IPS DF 4.7 (cell line): ENCODE data around the gene KIF4A.
"Not testable (repeated sequence)": the region's sequence is repeated elsewhere in the genome, so short reads cannot be mapped to it uniquely, and the experiment has no call there.

Source experiments
- DNase-seq: peaks from one replicate; pipeline ENCODE4 v3.0.0-alpha.2; 2013; ENCODE audit warnings: low spot score; ENCODE audit errors: extremely low read depth

The KIF4A gene

GRCh38 chrX:70398899-70399298 lies 109.0 kb downstream of the KIF4A start:
- DNase-seq = no peak

- DNase-seq = not testable (repeated sequence)
These were observed 110.3 kb downstream of the KIF4A start for GRCh38 chrX:70400181-70400580.

- DNase-seq = no peak
These were observed 112.8 kb downstream of the KIF4A start for GRCh38 chrX:70402721-70403120.

GRCh38 chrX:70405003-70405402 lies 115.1 kb downstream of the KIF4A start:
- DNase-seq = no peak

GRCh38 chrX:70410921-70411320 lies 121.0 kb downstream of the KIF4A start:
- no peak for DNase-seq

- no peak for DNase-seq
These were observed 121.6 kb downstream of the KIF4A start for GRCh38 chrX:70411475-70411874.

GRCh38 chrX:70421618-70422017 lies 131.7 kb downstream of the KIF4A start:
- DNase-seq = no peak

GRCh38 chrX:70422851-70423341 lies 133.0 kb downstream of the KIF4A start, which contains the start of gene GDPD2:
Gene GDPD2 (plus strand): TSS chrX:70423314. CDS start chrX:70424985, 1,671 bp downstream.
- no peak for DNase-seq

- no peak for DNase-seq
These were observed 134.2 kb downstream of the KIF4A start for GRCh38 chrX:70423936-70424675.

- DNase-seq = no peak
These were observed 134.9 kb downstream of the KIF4A start for GRCh38 chrX:70424801-70425200.

- DNase-seq = no peak
These were observed 136.7 kb downstream of the KIF4A start for GRCh38 chrX:70426286-70427278.

GRCh38 chrX:70427365-70427764 lies 137.5 kb downstream of the KIF4A start:
- no peak for DNase-seq

- DNase-seq = no peak
These were observed 139.9 kb downstream of the KIF4A start for GRCh38 chrX:70429759-70430158.

- DNase-seq = no peak
These were observed 143.3 kb downstream of the KIF4A start for GRCh38 chrX:70432936-70433847.

GRCh38 chrX:70433848-70434351 lies 144.0 kb downstream of the KIF4A start:
- no peak for DNase-seq

- DNase-seq = no peak
These were observed 144.5 kb downstream of the KIF4A start for GRCh38 chrX:70434352-70434866.

- no peak for DNase-seq
These were observed 145.1 kb downstream of the KIF4A start for GRCh38 chrX:70434914-70435586.

- no peak for DNase-seq
These were observed 146.4 kb downstream of the KIF4A start for GRCh38 chrX:70436343-70436742.

- DNase-seq = no peak
These were observed 147.1 kb downstream of the KIF4A start for GRCh38 chrX:70437011-70437410.
